Measurements from ENCODE around the gene SSH2. TPM values are rescaled to one million over a fixed set of nuclear protein-coding genes. Genes with fewer than 3 reads are reported as not detected.

SSH2 gene
- total RNA-seq, 1 donor from 2014 or later, result 9.8 TPM

GRCh38 chr17:29586676-29587469 is 343.2 kb downstream of the SSH2 start:
- TF ChIP-seq CTCF (IDR thresholded peaks at IDR 0.05; ENCODE audit: insufficient read depth, low read length, poor library complexity, severe bottlenecking), result no peak
- H3K4me3 ChIP-seq (ENCODE audit: low read depth, low read length), result no peak overlapping the region
- no peaks in the 10 kb centered on the region for H3K27me3 ChIP-seq (ENCODE audit: control insufficient read depth, insufficient read depth, low read length)
- no peaks in the 10 kb centered on the region for H3K36me3 ChIP-seq (ENCODE audit: control insufficient read depth, insufficient read depth, low read length)
- no peak for DNase-seq (ENCODE audit: low read depth)

GRCh38 chr17:29585080-29585751 is 344.8 kb downstream of the SSH2 start:
- H3K27me3 ChIP-seq (ENCODE audit: control insufficient read depth, insufficient read depth, low read length), result no peaks in the 10 kb centered on the region
- no peak for DNase-seq (ENCODE audit: low read depth)
- TF ChIP-seq CTCF (IDR thresholded peaks at IDR 0.05; ENCODE audit: insufficient read depth, low read length, poor library complexity, severe bottlenecking), result peak; percentile 31
- no peaks in the 10 kb centered on the region for H3K36me3 ChIP-seq (ENCODE audit: control insufficient read depth, insufficient read depth, low read length)
- no peak overlapping the region for H3K4me3 ChIP-seq (ENCODE audit: low read depth, low read length)

GRCh38 chr17:29584452-29585079 is 345.5 kb downstream of the SSH2 start:
- Histone ChIP-seq H3K27me3 (ENCODE audit: control insufficient read depth, insufficient read depth, low read length) (no peaks in the 10 kb centered on the region), H3K36me3 (ENCODE audit: control insufficient read depth, insufficient read depth, low read length) (no peaks in the 10 kb centered on the region), H3K4me3 (ENCODE audit: low read depth, low read length) (no peak overlapping the region)
- no peak for TF ChIP-seq CTCF (IDR thresholded peaks at IDR 0.05; ENCODE audit: insufficient read depth, low read length, poor library complexity, severe bottlenecking)
- DNase-seq (ENCODE audit: low read depth), result no peak

- Histone ChIP-seq H3K36me3 (ENCODE audit: control insufficient read depth, insufficient read depth, low read length) (no peaks in the 10 kb centered on the region), H3K4me3 (ENCODE audit: low read depth, low read length) (no peak overlapping the region), H3K27me3 (ENCODE audit: control insufficient read depth, insufficient read depth, low read length) (no peaks in the 10 kb centered on the region)
- no peak for DNase-seq (ENCODE audit: low read depth)
- no peak for TF ChIP-seq CTCF (IDR thresholded peaks at IDR 0.05; ENCODE audit: insufficient read depth, low read length, poor library complexity, severe bottlenecking)
These were observed 346.4 kb downstream of the SSH2 start for GRCh38 chr17:29583324-29584248.

- TF ChIP-seq CTCF (IDR thresholded peaks at IDR 0.05; ENCODE audit: insufficient read depth, low read length, poor library complexity, severe bottlenecking), result no peak
- Histone ChIP-seq H3K4me3 (ENCODE audit: low read depth, low read length) (no peak overlapping the region), H3K27me3 (ENCODE audit: control insufficient read depth, insufficient read depth, low read length) (no peaks in the 10 kb centered on the region), H3K36me3 (ENCODE audit: control insufficient read depth, insufficient read depth, low read length) (no peaks in the 10 kb centered on the region)
- DNase-seq (ENCODE audit: low read depth), result no peak
These were observed 347.3 kb downstream of the SSH2 start for GRCh38 chr17:29582772-29583171.

Measured in kidney epithelial cell (primary cell).